H1 (cell line): Measurements from ENCODE around the gene GZF1. TPM values are rescaled to one million over a fixed set of nuclear protein-coding genes. Genes with fewer than 3 reads are reported as not detected.
A peak's percentile ranks its signal among the peaks of the same experiment; 100 is the strongest.

Source experiments
- CTCF ChIA-PET: fragments of 300-600 bp; sonication (Branson Sonifier 250); formaldehyde crosslinking; loops from one replicate; lab custom pipeline; 2021; ENCODE audit not compliant: partially characterized antibody; lab: Charles Lee
- POLR2A ChIA-PET: fragments of 300-600 bp; sonication (Branson Sonifier 250); formaldehyde crosslinking; loops from one replicate; lab custom pipeline; 2021; ENCODE audit warnings: inconsistent platforms; ENCODE audit not compliant: partially characterized antibody; lab: Charles Lee
- DNase-seq, 2 experiments: peaks; one replicate each; pipeline versions ENCODE4 v3.0.0 to v3.0.0-alpha.2; 2010 to 2022; ENCODE audit warnings: low spot score in 2 of 2, low read depth in 1 of 2, mixed read lengths in 1 of 2
- FAIRE-seq: peaks from 2 replicates; lab custom pipeline; 2011; peaks lifted over from hg19 to GRCh38; lab: Jason Lieb, UNC
- H2AFZ ChIP-seq: 2 replicates; pipeline ENCODE4 v1.8.1; 2012; ENCODE audit warnings: low read length, inconsistent platforms
- H2AK5ac ChIP-seq: 2 replicates; pipeline ENCODE4 v1.6.1; 2013; ENCODE audit warnings: low read depth, low read length
- H2BK120ac ChIP-seq: replicated peaks from 2 replicates; pipeline ENCODE3; 2013; ENCODE audit warnings: low read depth, low read length, inconsistent platforms
- H2BK12ac ChIP-seq: 2 replicates; pipeline ENCODE4 v1.6.1; 2013; ENCODE audit warnings: low read depth, low read length
- H2BK15ac ChIP-seq: 2 replicates; pipeline ENCODE4 v1.6.1; 2013; ENCODE audit warnings: low read length
- H2BK20ac ChIP-seq: 2 replicates; pipeline ENCODE4 v1.6.1; 2013; ENCODE audit warnings: low read length
- H2BK5ac ChIP-seq: 2 replicates; pipeline ENCODE4 v1.6.1; 2013; ENCODE audit warnings: low read depth, low read length
- H3K14ac ChIP-seq: 2 replicates; pipeline ENCODE4 v1.6.1; 2013; ENCODE audit warnings: inconsistent platforms; ENCODE audit not compliant: insufficient read length
- H3K18ac ChIP-seq: 2 replicates; pipeline ENCODE4 v1.6.1; 2013; ENCODE audit warnings: low read length; ENCODE audit errors: extremely low read depth
- H3K23ac ChIP-seq: 2 replicates; pipeline ENCODE4 v1.6.1; 2013; ENCODE audit warnings: inconsistent platforms; ENCODE audit not compliant: insufficient read length
- H3K23me2 ChIP-seq: 2 replicates; pipeline ENCODE4 v1.6.1; 2013; ENCODE audit warnings: low read depth, low read length
- H3K27ac ChIP-seq: 2 replicates; pipeline ENCODE4 v1.6.1; 2011; ENCODE audit warnings: low read depth, low read length, inconsistent platforms
- H3K27me3 ChIP-seq, 4 experiments: replicated peaks in 1 of 4; 1 replicate in 1 of 4; 2 replicates in 3 of 4; pipeline versions ENCODE4 v1.6.1 to v1.8.1; 2011 to 2013; ENCODE audit warnings: low read length in 3 of 4, mild to moderate bottlenecking in 3 of 4, inconsistent platforms in 2 of 4, mixed read lengths in 2 of 4, moderate library complexity in 1 of 4; ENCODE audit not compliant: control insufficient read depth in 3 of 4, insufficient read depth in 3 of 4; ENCODE audit errors: extremely low read depth in 1 of 4
- H3K36me3 ChIP-seq, 4 experiments: 2 replicates each; pipeline versions ENCODE4 v1.6.1 to v1.8.1; 2011 to 2013; ENCODE audit warnings: mild to moderate bottlenecking in 4 of 4, low read length in 3 of 4, moderate library complexity in 2 of 4, control low read depth in 1 of 4, inconsistent platforms in 1 of 4; ENCODE audit not compliant: insufficient read depth in 4 of 4, control insufficient read depth in 2 of 4
- H3K4ac ChIP-seq: replicated peaks from 2 replicates; pipeline ENCODE3; 2013; ENCODE audit warnings: low read length, low read depth, mixed read lengths, inconsistent platforms; ENCODE audit not compliant: insufficient read length
- H3K4me1 ChIP-seq, 4 experiments: replicated peaks in 1 of 4; 1 replicate in 1 of 4; 2 replicates in 3 of 4; pipeline versions ENCODE4 v1.6.1 to v1.8.1; 2011 to 2013; ENCODE audit warnings: low read length in 3 of 4, inconsistent platforms in 2 of 4, mixed read lengths in 1 of 4; ENCODE audit not compliant: insufficient read depth in 4 of 4, control insufficient read depth in 3 of 4
- H3K4me2 ChIP-seq, 2 experiments: 2 replicates each; pipeline versions ENCODE4 v1.6.1 to v1.8.1; 2011 to 2013; ENCODE audit warnings: low read depth in 2 of 2, low read length in 2 of 2, control low read depth in 1 of 2, inconsistent platforms in 1 of 2, mild to moderate bottlenecking in 1 of 2; ENCODE audit not compliant: insufficient read depth in 1 of 2
- H3K4me3 ChIP-seq, 4 experiments: fragments of 200-600, 300-600 bp in 1 of 4; sonication (generic), shearing (Covaris generic), sonication (Bioruptor Twin) in 1 of 4; 2 replicates each; pipeline versions ENCODE4 v1.5.1 to v1.8.1; 2011 to 2016; ENCODE audit warnings: low read length in 4 of 4, low read depth in 3 of 4, control low read depth in 2 of 4, inconsistent platforms in 2 of 4, mild to moderate bottlenecking in 2 of 4, mixed read lengths in 1 of 4, moderate library complexity in 1 of 4; ENCODE audit not compliant: insufficient read depth in 2 of 4; ENCODE audit errors: extremely low read depth in 1 of 4
- H3K56ac ChIP-seq: replicated peaks from 2 replicates; pipeline ENCODE3; 2013; ENCODE audit warnings: low read depth, mild to moderate bottlenecking, mixed read lengths, low read length, inconsistent platforms; ENCODE audit not compliant: insufficient read length
- H3K79me1 ChIP-seq: 2 replicates; pipeline ENCODE4 v1.6.1; 2013; ENCODE audit warnings: low read depth, low read length, control low read depth
- H3K79me2 ChIP-seq, 2 experiments: 2 replicates each; pipeline versions ENCODE4 v1.6.1 to v1.8.1; 2012 to 2013; ENCODE audit warnings: low read length in 2 of 2, mild to moderate bottlenecking in 2 of 2, inconsistent platforms in 1 of 2; ENCODE audit not compliant: insufficient read depth in 2 of 2, control insufficient read depth in 1 of 2
- H3K9ac ChIP-seq, 4 experiments: replicated peaks in 1 of 4; 1 replicate in 1 of 4; 2 replicates in 3 of 4; pipeline versions ENCODE4 v1.6.1 to v1.8.1; 2011 to 2013; ENCODE audit warnings: low read depth in 3 of 4, low read length in 3 of 4, control low read depth in 2 of 4, mild to moderate bottlenecking in 2 of 4, moderate library complexity in 2 of 4, inconsistent platforms in 1 of 4; ENCODE audit errors: extremely low read depth in 1 of 4
- H3K9me3 ChIP-seq, 2 experiments: 2 replicates each; pipeline versions ENCODE4 v1.6.1 to v1.8.1; 2012 to 2013; ENCODE audit warnings: mild to moderate bottlenecking in 2 of 2, moderate library complexity in 2 of 2, control low read depth in 1 of 2, inconsistent platforms in 1 of 2, low read depth in 1 of 2, low read length in 1 of 2, mixed read lengths in 1 of 2; ENCODE audit not compliant: insufficient read depth in 2 of 2
- H4K20me1 ChIP-seq, 2 experiments: replicated peaks in 1 of 2; 2 replicates each; pipeline versions ENCODE3 to v1.8.1; 2011 to 2013; ENCODE audit warnings: inconsistent platforms in 2 of 2, low read length in 2 of 2, mild to moderate bottlenecking in 1 of 2; ENCODE audit not compliant: insufficient read depth in 2 of 2, control insufficient read depth in 1 of 2
- H4K5ac ChIP-seq: 2 replicates; pipeline ENCODE4 v1.6.1; 2013; ENCODE audit warnings: low read length, low read depth, mixed read lengths, inconsistent platforms; ENCODE audit not compliant: insufficient read length
- H4K8ac ChIP-seq: 2 replicates; pipeline ENCODE4 v1.8.0; 2013; ENCODE audit warnings: mild to moderate bottlenecking, moderate library complexity, low read length, inconsistent platforms; ENCODE audit not compliant: insufficient read depth; ENCODE audit errors: extremely low read depth
- H4K91ac ChIP-seq: replicated peaks from 2 replicates; pipeline ENCODE3; 2013; ENCODE audit warnings: low read length, mixed read lengths, inconsistent platforms; ENCODE audit not compliant: insufficient read length
- GABPA ChIP-seq: IDR thresholded peaks from 2 replicates; pipeline ENCODE4 v1.6.1; 2011; ENCODE audit warnings: mild to moderate bottlenecking, low read length, moderate library complexity, borderline replicate concordance; ENCODE audit not compliant: insufficient read depth
- GTF2F1 ChIP-seq: IDR thresholded peaks from 2 replicates; pipeline ENCODE4 v1.6.1; 2012; ENCODE audit warnings: low read depth, low read length, improper control_type of control experiment, borderline replicate concordance
- TAF7 ChIP-seq: optimal IDR thresholded peaks from 2 replicates; pipeline ENCODE3; 2011; ENCODE audit warnings: low read depth, mild to moderate bottlenecking, inconsistent platforms, low read length, moderate library complexity, borderline replicate concordance
- WGBS, 2 experiments: shearing (Covaris generic) in 1 of 2; methylation state at CpG; one replicate each; pipeline versions ENCODE4 v1.1.6 to v1.1.7; 2013 to 2015; ENCODE audit warnings: low lambda C conversion rate in 2 of 2, mixed read lengths in 2 of 2, inconsistent platforms in 1 of 2, low coverage in 1 of 2, missing lambda C conversion rate in 1 of 2; ENCODE audit not compliant: insufficient replicate concordance in 2 of 2, insufficient coverage in 1 of 2, insufficient read length in 1 of 2; ENCODE audit errors: extremely low coverage in 1 of 2, missing lambda C conversion rate in 1 of 2; 5-methylcytosine and 5-hydroxymethylcytosine counted together
- polyA plus RNA-seq, 7 experiments: library from polyadenylated mRNA; depleted of rRNA in 3 of 7; stranded (reverse) in 5 of 7; unstranded in 2 of 7; fragments of >200 nt in 5 of 7; fragments of 200-250 nt in 2 of 7; gene quantifications; 1 replicate in 5 of 7; 2 replicates in 1 of 7; 4 replicates in 1 of 7; pipeline versions ENCODE4 v1.2.1 to v1.2.3, GENCODE V29; 2011 to 2013; ENCODE audit warnings: missing spikeins in 2 of 7, mixed read lengths in 2 of 7
- total RNA-seq: library from RNA; stranded (reverse); fragmentation: NEBNext Ultra II Directional; extraction: Animal tissue kit (Norgen Biotek cat#: 25700); gene quantifications from 2 replicates; pipeline ENCODE4 v1.2.1, GENCODE V29; 2021
- TF ChIP-seq, protein P1 (sequence below): IDR thresholded peaks from 2 replicates; pipeline ENCODE4 v1.6.1; 2011; ENCODE audit warnings: low read length, improper control_type of control experiment

Gene GZF1
- total and polyA plus RNA-seq, 2 of the 8 experiments (the other 6 are each of a cell fraction or from before 2014, with no cell fraction given): 8.2 to 11.9 TPM

DNA sequence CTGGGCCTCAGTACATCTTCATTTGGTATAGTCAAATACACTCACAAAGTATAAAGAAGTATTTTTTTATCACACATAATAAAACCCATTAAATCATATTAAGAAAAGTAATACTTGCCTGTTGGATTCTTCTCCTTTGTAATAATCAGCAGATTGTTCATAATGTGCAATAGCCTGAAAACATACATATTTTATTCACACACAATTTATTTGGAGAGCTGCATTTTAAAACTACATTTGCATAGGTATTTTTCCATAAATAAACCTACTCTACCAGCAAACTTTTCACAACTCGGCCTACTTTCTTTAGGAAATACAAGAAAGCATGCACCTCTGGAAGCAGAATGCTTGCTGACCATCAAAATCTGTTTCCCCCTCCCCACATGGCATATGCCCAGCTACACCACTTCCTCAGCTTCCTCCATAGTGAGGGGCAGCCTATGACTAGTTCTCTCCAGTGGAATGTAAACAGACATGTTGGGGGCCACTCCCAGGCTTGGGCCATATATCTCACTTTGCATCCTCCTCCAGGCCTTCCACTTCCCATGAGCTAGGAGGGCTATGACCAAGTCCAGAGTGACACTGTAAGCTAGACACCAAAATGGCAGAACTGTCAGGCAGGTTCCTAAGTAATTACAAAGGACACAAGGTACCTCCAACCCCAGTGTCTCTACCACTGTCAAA is 28.3 kb downstream of the GZF1 start:
- peaks cover 0 to 14% (median 10%) of the 10 kb centered on the region in 4 experiments; a peak in 6 of 7 replicates for H3K4me1 ChIP-seq
- no peak overlapping the region for H3K4me3 ChIP-seq
- no peak overlapping the region for H3K56ac ChIP-seq
- no peak overlapping the region for H2BK20ac ChIP-seq
- H3K9ac ChIP-seq: no peak overlapping the region
- DNase-seq (no peak), FAIRE-seq (no peak)
- peaks cover 0 to 31% (median 20%) of the 10 kb centered on the region in 4 experiments; a peak in 6 of 8 replicates for H3K36me3 ChIP-seq
- H4K8ac ChIP-seq: no peak overlapping the region
- H2AFZ ChIP-seq: no peak overlapping the region
- WGBS, 2 experiments: 85% methylated on average over 1 of the region's 1 CpG; no CpG with 5 or more reads in 1 of the 2 experiments
- peaks cover 0 to 20% of the 10 kb centered on the region in 2 experiments; a peak in 3 of 4 replicates for H3K79me2 ChIP-seq
- no peaks in the 10 kb centered on the region; the same call in 1 of the 2 replicates for H3K23me2 ChIP-seq
- H3K9me3 ChIP-seq: no peaks in the 10 kb centered on the region
- H3K27ac ChIP-seq: no peak overlapping the region
- H4K20me1 ChIP-seq: no peaks in the 10 kb centered on the region
- no peak overlapping the region for H3K14ac ChIP-seq
- ChIA-PET CTCF (interaction anchor here (1.2 to 1.6 kb wide), 3 partner anchors 16 to 52 kb away, joined by 3 to 5 read pairs (median 4); no protein-coding TSS in a partner anchor), POLR2A (interaction anchor here (0.6 to 1.7 kb wide), 3 partner anchors 16 to 130 kb away, joined by 3 to 5 read pairs (median 4); no protein-coding TSS in a partner anchor)
- H3K18ac ChIP-seq: no peak overlapping the region
- H2BK120ac ChIP-seq: no peak overlapping the region
- 0 out of 2 replicates have a peak overlapping the region, but pooled peaks have one; percentile 19 for H2BK12ac ChIP-seq
- H2BK5ac ChIP-seq: no peak overlapping the region
- H2BK15ac ChIP-seq: no peak overlapping the region
- no peaks in the 10 kb centered on the region for H3K27me3 ChIP-seq
- peak overlapping the region; percentile 42; the same call in 1 of the 2 replicates for H2AK5ac ChIP-seq
- H3K79me1 ChIP-seq: peaks cover 6% of the 10 kb centered on the region
- no peak overlapping the region for H3K4ac ChIP-seq
- H3K23ac ChIP-seq: no peak overlapping the region
- no peak for TF ChIP-seq TAF7
- TF ChIP-seq GABPA: no peak
- TF ChIP-seq, protein P1, sequence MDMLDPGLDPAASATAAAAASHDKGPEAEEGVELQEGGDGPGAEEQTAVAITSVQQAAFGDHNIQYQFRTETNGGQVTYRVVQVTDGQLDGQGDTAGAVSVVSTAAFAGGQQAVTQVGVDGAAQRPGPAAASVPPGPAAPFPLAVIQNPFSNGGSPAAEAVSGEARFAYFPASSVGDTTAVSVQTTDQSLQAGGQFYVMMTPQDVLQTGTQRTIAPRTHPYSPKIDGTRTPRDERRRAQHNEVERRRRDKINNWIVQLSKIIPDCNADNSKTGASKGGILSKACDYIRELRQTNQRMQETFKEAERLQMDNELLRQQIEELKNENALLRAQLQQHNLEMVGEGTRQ: no peak
- no peak for TF ChIP-seq GTF2F1
- TF ChIP-seq, all 59 proteins: peak for 0
- H4K91ac ChIP-seq: no peak overlapping the region
- H3K4me2 ChIP-seq: no peak overlapping the region
- H4K5ac ChIP-seq: no peak overlapping the region
